ENCODE results near the gene IFNA21.
"Not testable (repeated sequence)": the region's sequence is repeated elsewhere in the genome, so short reads cannot be mapped to it uniquely, and the experiment has no call there.

Gene IFNA21

DNA sequence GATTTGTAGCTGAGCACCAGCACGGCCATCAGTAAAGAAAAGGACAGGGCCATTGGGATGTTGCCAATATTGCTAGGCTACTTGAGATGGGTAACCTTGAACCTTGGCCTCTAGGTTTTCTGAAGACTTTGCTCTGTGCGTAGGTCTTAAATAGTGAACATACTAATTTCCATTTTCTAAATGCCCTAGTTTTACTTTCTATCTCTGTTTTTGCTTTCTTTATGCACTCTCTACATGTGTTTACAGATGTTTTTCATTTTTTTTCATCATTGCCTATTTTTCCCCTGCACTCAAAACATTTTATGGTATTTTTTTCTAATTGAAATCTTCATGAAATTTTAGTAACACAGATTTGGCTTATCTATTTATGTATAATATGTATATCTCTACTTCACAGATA lies at the start of gene IFNA21:
TSS of gene IFNA21 (minus strand) at position 101 of the 400 bp plus-strand sequence. CDS start at position 53, 48 bp downstream.
- DNase-seq (ENCODE audit: insufficient read length, low spot score); FAIRE-seq: not testable (repeated sequence)

DNA sequence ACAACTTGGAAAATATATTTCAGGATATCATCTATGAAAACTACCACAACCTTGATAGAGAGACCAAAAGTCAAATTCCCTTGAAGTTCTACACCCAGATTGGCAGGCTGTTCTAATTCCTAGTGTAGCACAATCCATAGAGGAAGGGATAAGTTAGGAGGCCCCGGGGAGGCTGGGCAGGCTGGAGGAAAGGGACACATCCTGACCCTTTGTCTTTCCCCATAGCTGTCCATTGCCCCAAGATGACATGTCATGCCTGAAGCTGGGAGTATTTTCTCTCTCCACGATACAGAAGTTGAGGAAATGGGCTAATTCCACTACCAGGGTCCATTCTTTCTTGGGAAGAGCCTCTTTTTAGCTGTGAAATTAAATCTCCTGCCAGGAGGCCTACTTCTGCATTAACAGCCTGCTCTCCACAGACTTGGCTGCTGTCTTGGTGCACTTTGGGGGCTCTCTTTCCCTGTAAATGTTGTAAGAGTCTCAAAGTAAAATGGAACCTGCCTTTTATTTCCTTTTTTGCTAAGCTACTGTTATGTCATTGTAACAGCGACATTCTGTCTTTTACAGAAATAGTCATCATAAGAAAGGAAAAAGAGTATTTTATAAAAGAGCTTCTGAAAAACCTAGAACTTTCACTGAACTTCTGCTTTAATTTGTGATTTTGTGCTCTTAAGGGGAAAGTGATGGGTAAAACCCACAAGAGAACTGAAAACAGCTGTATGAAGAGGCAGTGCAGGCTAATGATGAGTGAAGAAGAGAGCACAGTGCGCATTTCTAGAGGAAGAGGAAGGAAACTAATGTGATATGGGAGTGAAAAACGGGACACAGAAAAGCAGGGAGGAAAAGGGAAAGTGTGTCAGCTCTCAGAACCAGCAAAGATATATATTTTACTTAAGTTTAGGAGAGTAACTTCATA lies 47.2 kb upstream of the IFNA21 start:
- TF ChIP-seq, protein P1, sequence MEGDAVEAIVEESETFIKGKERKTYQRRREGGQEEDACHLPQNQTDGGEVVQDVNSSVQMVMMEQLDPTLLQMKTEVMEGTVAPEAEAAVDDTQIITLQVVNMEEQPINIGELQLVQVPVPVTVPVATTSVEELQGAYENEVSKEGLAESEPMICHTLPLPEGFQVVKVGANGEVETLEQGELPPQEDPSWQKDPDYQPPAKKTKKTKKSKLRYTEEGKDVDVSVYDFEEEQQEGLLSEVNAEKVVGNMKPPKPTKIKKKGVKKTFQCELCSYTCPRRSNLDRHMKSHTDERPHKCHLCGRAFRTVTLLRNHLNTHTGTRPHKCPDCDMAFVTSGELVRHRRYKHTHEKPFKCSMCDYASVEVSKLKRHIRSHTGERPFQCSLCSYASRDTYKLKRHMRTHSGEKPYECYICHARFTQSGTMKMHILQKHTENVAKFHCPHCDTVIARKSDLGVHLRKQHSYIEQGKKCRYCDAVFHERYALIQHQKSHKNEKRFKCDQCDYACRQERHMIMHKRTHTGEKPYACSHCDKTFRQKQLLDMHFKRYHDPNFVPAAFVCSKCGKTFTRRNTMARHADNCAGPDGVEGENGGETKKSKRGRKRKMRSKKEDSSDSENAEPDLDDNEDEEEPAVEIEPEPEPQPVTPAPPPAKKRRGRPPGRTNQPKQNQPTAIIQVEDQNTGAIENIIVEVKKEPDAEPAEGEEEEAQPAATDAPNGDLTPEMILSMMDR (IDR thresholded peaks at IDR 0.05; ENCODE audit: insufficient read depth, missing control alignments): peak; percentile 48
- not testable (repeated sequence) for FAIRE-seq; DNase-seq (ENCODE audit: insufficient read length, low spot score)

DNA sequence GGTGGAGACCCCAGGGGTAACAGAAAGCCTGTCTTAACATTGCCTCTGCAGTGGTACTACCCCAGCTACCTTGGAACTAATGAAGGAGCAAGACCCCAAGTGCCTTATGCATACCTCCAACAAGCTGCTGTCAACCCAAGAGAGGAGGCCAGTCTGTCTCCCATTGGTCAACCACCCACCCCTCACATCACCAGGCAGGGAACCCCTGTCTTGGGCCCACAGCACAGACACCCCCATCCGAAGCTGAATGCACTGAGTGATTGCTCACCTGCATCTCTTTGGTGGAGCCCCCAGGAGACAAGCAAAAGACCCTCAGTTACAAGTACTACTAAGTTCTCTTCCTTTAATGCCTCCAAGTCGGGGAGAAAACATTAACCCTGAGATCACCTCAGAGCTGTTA lies 45.7 kb upstream of the IFNA21 start:
- FAIRE-seq; DNase-seq (ENCODE audit: insufficient read length, low spot score): not testable (repeated sequence)

GRCh38 chr9:21210782-21211181 lies 44.3 kb upstream of the IFNA21 start:
- FAIRE-seq; DNase-seq (ENCODE audit: insufficient read length, low spot score): not testable (repeated sequence)

GRCh38 chr9:21210311-21210710 lies 43.9 kb upstream of the IFNA21 start:
- TF ChIP-seq, protein P1 (IDR thresholded peaks at IDR 0.05; ENCODE audit: insufficient read depth, missing control alignments): no peak
- FAIRE-seq (no peak), DNase-seq (ENCODE audit: insufficient read length, low spot score) (no peak)

GRCh38 chr9:21207043-21207442 lies 40.6 kb upstream of the IFNA21 start, which contains the start of gene IFNA10:
TSS of gene IFNA10 (minus strand) at chr9:21207143. CDS start at chr9:21207097, 46 bp downstream.
- not testable (repeated sequence) for DNase-seq (ENCODE audit: insufficient read length, low spot score); FAIRE-seq

- TF ChIP-seq, protein P1 (IDR thresholded peaks at IDR 0.05; ENCODE audit: insufficient read depth, missing control alignments): no peak
- FAIRE-seq: no peak
- DNase-seq (ENCODE audit: insufficient read length, low spot score): no peak
These were observed 38.7 kb upstream of the IFNA21 start for GRCh38 chr9:21205204-21205603.

DNA sequence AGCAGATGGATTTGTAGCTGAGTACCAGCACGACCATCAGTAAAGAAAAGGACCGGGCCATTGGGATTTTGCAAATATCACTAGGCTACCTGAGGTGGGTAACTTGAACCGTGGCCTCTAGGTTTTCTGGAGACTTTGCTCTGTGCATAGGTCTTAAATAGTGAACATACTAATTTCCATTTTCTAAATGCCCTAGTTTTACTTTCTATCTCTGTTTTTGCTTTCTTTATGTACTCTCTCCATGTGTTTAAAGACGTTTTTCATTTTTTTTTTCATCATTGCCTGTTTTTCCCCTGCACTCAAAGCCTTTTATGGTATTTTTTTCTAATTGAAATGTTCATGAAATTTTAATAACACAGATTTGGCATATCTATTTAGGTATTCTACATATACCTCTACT lies 35.6 kb upstream of the IFNA21 start, which contains the start of gene IFNA7:
TSS of gene IFNA7 (minus strand) at position 101 of the 400 bp plus-strand sequence. CDS start at position 61, 40 bp downstream.
- not testable (repeated sequence) for FAIRE-seq; DNase-seq (ENCODE audit: insufficient read length, low spot score)

DNA sequence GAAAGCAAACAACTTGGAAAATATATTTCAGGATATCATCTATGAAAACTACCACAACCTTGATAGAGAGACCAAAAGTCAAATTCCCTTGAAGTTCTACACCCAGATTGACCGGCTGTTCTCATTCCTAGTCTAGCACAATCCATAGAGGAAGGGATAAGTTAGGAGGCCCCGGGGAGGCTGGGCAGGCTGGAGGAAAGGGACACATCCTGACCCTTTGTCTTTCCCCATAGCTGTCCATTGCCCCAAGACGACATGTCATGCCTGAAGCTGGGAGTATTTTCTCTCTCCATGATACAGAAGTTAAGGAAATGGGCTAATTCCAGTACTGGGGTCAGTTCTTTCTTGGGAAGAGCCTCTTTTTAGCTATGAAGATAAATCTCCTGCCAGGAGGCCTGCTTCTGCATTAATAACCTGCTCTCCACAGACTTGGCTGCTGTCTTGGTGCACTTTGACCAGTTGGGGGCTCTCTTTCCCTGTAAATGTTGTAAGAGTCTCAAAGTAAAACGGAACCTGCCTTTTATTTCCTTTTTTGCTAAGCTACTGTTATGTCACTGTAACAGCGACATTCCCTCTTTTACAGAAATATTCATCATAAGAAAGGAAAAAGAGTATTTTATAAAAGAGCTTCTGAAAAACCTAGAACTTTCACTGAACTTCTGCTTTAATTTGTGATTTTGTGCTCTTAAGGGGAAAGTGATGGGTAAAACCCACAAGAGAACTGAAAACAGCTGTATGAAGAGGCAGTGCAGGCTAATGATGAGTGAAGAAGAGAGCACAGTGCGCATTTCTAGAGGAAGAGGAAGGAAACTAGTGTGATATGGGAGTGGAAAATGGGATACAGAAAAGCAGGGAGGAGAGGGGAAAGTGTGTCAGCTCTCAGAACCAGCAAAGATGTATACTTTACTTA lies 28.7 kb upstream of the IFNA21 start:
- not testable (repeated sequence) for FAIRE-seq; DNase-seq (ENCODE audit: insufficient read length, low spot score)
- TF ChIP-seq, protein P1 (IDR thresholded peaks at IDR 0.05; ENCODE audit: insufficient read depth, missing control alignments): peak; percentile 55

DNA sequence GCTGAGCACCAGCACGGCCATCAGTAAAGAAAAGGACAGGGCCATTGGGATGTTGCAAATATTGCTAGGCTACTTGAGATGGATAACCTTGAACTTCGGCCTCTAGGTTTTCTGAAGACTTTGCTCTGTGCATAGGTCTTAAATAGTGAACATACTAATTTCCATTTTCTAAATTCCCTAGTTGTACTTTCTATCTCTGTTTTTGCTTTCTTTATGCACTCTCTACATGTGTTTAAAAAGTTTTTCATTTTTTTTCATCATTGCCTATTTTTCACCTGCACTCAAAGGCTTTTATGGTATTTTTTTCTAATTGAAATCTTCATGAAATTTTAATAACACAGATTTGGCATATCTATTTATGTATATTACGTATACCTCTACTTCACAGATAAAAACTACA lies 21.0 kb upstream of the IFNA21 start, which contains the start of gene IFNA4:
TSS of gene IFNA4 (minus strand) at position 101 of the 400 bp plus-strand sequence. CDS start at position 45, 56 bp downstream.
- DNase-seq (ENCODE audit: insufficient read length, low spot score); FAIRE-seq: not testable (repeated sequence)

All from D721Med (cell line).